Stomach (tissue), 4 donors: ENCODE results near the gene TCF3.

Source experiments
- EP300 ChIP-seq: sonication (generic); formaldehyde crosslinking; IDR thresholded peaks from one replicate; pipeline ENCODE4 v1.6.1; 2017; ENCODE audit warnings: antibody characterized with exemption
- POLR2A ChIP-seq, 4 donors: fragments of 450-650 bp; IDR thresholded peaks; one replicate each; pipeline ENCODE4 v1.6.1; 2016; ENCODE audit warnings: antibody characterized with exemption in 4 of 4, control low read depth in 2 of 4, mild to moderate bottlenecking in 1 of 4, moderate library complexity in 1 of 4
- POLR2AphosphoS5 ChIP-seq, 3 donors: sonication (generic); formaldehyde crosslinking; IDR thresholded peaks; one replicate each; pipeline ENCODE4 v1.6.1; 2016; ENCODE audit warnings: antibody characterized with exemption in 3 of 3
- TF ChIP-seq, protein P1 (sequence below), 7 experiments: fragments of 450-650 bp in 4 of 7; fragments of 200-600 bp in 3 of 7; sonication (generic) in 3 of 7; IDR thresholded peaks; one replicate each; pipeline ENCODE4 v1.5.1; 2016 to 2019; ENCODE audit warnings: antibody characterized with exemption in 7 of 7, control low read depth in 2 of 7, mild to moderate bottlenecking in 1 of 7

DNA sequence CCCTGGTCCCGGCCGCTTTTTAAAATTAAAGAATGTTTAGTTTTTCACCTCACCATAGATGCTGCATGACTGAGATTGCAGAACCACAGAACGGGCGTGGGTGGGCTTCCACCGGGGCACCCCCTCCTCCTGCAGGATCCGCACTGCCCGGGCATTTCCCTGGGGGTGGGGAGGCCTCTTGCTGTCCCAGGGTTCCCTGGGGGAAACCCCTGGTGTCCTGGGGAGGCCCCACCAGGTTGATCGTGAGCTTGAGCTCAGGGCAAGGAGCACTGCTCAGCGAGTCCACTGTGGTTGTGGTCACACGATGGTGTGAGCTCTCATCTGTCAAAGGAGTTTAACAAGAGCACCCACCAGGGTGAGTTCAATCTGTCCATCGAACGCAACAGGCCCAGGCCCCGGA lies 11.4 kb upstream of the TCF3 start:
- TF ChIP-seq, protein P1, sequence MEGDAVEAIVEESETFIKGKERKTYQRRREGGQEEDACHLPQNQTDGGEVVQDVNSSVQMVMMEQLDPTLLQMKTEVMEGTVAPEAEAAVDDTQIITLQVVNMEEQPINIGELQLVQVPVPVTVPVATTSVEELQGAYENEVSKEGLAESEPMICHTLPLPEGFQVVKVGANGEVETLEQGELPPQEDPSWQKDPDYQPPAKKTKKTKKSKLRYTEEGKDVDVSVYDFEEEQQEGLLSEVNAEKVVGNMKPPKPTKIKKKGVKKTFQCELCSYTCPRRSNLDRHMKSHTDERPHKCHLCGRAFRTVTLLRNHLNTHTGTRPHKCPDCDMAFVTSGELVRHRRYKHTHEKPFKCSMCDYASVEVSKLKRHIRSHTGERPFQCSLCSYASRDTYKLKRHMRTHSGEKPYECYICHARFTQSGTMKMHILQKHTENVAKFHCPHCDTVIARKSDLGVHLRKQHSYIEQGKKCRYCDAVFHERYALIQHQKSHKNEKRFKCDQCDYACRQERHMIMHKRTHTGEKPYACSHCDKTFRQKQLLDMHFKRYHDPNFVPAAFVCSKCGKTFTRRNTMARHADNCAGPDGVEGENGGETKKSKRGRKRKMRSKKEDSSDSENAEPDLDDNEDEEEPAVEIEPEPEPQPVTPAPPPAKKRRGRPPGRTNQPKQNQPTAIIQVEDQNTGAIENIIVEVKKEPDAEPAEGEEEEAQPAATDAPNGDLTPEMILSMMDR (IDR thresholded peaks at IDR 0.05) = no peak
- no peak for TF ChIP-seq POLR2A (IDR thresholded peaks at IDR 0.05)
- TF ChIP-seq EP300 = no peak
- no peak for TF ChIP-seq POLR2AphosphoS5 (IDR thresholded peaks at IDR 0.05)
